ENCODE measurements around the gene DYRK1B.
"Not testable (repeated sequence)": the region's sequence is repeated elsewhere in the genome, so short reads cannot be mapped to it uniquely, and the experiment has no call there.

Gene DYRK1B

DNA sequence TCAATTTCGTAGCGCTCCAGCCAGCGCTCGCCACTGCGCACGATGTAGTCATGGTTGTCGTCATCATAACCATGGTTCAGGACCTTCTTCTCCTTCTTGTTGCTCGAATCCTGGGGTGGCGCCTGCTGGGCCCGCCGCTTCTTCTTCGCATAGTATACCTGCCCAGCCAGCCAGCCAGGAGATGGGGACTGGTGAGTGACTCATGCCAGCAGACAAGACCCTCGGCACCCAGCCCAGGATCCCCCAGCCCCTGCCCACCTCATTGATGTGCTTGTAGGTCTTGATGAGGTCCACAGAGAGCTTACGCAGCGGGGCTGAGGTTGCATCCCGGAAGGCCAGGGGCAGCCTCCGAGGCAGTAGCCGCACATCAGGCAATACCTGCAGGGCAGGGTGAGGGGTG lies 3.6 kb downstream of the DYRK1B start:
- DNase-seq (ENCODE audit: low read depth) = no peak

DNA sequence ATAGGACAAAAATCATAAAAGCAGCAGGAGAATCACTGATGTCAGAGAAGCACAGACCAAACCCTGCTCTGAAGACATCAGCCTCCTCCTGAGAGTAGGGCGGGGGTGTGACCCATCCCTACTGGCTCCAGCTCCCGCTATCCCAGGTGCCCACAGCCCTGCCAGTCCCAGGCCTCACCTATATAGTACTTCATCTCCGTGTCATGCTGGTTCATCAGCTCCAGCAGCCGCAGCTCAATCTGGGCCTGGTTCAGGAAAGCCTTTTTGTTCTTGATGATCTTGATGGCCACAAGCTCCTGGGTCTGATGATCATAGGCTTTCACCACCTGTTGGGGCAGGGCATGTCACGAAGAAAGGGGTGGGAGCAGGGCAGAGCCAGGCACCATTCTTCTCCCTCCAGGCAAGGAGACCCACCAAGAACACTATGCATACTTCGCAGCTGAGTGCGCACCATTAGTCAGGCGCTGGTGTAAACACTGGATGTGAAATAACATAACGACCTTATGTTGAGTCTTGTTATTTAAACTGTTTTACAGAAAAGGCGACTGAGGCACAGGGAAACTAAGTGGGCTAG lies 4.2 kb downstream of the DYRK1B start:
- DNase-seq (ENCODE audit: low read depth) = no peak

DNA sequence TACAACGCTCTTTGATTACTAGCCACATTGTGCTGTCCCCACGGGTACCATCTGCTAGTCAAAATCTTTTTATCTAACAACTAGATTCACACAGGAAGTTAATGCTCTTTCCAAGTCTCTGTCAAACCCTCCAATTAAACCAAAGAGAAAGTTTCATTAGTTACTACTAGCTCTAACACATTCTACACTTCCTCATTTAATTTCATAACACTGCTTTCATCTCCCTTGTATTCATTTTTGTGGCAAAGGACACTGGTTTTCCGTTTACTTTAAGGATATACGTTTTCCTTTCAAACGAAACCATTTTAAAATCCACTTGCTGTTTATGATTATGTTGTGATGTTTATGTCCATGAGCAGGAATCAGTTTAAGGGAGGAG lies 5.3 kb downstream of the DYRK1B start:
- no peak for DNase-seq (ENCODE audit: low read depth)

DNA sequence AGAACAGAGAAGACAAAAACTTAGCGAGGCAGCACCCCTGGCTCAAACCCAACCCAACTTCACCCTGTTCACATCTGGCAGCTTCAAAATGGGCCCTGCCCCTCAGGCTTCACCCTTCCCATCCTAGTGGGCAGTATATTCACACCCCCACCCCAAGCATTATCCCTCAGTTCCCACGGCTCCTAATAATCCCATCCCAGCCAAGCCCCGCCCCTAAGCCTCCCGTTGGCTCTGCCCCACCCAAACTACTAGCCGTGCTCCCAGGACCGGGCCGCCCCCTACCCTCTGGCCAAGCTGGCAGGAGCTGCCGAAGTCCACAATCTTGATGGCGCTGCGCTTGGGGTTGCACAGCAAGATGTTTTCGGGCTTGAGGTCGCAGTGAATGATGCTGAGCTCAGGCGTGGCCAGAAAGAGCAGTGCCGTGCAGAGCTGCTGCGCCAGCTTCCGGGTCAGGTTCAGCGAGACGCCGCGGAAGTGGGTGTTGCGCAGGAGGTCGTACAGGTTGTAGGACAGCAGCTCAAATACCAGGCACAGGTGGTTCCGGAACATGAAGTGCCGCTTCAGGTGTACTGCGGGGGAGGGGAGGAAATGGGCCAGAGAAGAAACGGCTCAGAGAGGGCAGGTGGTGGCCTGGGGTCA lies 5.8 kb downstream of the DYRK1B start:
- DNase-seq (ENCODE audit: low read depth) = no peak

DNA sequence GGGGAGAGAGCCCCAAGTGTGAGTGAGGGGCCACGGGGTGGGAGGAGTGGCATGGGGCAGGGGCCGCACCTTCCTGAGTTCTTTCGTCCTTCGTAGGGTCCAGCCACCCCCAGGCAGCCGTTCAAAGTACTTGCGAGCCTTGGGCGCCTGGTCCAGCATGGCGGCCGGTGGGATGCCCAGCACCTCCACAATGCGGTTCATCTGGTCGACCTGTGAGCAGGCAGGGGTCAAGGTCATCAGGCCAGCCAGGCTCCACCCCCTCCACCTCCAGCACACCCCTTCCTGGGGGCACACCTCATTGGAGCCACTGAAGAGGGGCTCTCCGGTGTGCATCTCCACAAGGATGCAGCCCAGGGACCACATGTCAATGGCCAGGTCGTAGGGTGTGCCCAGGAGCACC lies 6.7 kb downstream of the DYRK1B start:
- no peak for DNase-seq (ENCODE audit: low read depth)

DNA sequence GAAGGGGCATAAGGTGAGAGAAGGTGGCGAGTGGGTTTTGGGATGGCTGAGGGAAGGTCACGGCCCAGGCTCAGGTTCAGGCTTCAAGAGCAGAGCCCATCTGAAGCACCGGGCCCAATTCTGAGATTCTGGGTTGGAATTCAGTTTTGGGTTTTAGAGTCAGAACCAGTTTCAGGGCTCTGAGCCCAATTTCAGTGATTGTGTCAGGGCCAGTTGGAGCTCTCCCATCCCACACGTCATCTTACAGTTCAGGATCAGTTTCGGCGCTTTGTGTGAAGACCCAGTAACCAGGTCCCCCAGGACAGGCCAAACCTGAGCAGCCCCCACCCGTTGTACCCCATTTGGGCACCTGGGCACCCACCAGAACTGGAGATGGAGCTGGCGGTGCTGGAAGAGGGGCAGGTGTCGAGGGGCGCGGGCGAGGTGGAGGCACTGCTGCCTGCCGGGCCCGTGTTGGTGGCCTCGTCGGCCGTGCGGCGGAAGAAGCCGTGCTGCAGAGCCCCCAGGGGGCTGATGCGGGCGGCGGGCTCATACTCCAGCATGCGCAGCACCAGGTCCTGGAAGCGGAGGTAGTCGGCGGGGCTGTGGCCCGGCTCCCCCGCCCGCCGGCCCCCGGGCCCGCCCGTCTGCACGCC lies 7.5 kb downstream of the DYRK1B start:
- DNase-seq (ENCODE audit: low read depth) = no peak

DNA sequence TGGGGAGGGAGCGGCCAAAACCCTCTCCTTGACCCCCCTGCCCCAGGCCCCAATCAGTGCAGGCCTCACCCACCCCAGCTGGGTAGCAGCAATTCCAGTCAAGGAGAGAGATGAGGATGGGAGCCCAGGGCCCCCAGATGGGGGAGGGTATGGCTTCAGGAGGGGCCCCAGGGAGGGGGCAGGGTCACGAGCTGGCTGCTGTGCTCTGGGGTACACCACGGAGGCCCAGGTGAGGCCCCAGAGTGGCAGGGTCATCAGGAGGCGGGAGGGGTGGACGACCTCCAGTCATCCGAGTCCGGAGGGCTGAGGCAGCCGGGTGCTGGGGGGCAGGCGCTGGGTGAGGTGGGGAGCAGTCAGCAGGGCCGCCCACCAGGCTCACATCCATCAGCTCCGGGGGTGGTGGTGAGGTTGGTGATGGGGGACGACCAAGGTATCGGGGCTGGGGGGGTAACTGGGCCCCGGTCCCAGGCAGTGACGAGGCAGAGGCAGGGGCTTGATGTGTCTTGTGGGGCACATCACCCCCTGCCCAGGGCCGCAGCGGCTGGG lies 8.4 kb downstream of the DYRK1B start:
- DNase-seq (ENCODE audit: low read depth) = no peak

DNA sequence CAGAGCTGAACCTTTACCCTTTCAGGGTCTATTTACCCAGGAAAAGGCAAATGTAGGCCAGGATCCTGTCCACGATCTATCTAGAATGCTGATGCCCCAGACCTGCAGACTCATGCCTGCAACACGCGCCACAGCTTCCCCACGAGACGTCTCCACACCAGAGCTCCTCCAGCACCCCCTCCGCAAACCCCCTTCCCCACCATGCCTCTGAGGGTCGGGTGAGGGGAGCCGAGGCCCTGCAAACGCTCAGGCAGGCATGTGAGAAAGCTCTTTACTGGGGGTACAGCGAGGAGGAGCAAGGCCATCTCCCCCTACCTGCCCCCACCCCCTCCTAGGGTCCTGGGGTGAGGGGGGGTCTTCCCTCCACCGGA lies 8.9 kb downstream of the DYRK1B start:
- DNase-seq (ENCODE audit: low read depth) = no peak

DNA sequence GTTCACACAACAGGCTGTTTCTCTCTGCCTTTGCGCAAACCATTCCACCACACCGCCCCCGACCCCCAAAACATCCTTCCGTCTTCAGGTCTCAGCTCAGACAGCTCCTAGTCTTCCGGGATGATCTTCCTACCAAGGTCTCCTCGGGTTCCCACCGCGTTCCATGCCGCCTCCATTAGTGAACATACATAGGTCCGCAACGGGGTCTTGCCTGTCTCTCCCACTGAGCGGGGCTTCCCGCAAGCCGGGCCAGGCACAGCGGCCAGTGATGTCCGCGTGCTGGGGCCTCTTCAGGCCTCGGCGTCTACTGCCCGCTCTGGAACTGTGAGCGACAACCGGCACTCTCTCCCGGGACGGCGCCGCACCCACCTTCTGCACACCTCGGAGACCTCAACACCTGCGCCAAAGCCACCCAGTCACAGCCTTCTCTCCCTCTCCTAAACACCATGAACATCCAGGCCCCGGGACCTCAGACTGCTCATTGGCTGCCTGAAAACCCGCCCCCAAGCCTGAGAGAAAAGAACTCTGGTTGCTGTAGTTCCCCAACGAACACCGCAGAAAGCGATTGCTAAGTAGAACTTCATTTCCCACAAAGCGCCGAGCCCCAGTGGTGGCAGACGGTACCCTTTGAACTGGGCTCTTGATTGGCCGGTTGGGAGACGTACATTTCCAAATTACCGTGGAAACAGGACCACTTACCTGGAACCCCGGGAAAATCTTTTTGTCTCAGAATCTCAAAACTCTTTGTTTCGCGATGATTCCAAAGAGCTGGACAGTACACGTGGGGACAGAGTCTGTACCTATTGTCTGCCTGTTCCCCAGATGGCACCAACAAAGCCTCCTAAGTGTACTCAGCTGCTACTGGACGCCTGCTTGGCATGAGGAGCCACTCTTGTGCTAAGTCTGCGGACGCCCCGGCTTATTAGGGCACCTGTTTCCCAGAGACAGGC lies 9.5 kb downstream of the DYRK1B start:
- peak; percentile 77 for DNase-seq (ENCODE audit: low read depth)

DNA sequence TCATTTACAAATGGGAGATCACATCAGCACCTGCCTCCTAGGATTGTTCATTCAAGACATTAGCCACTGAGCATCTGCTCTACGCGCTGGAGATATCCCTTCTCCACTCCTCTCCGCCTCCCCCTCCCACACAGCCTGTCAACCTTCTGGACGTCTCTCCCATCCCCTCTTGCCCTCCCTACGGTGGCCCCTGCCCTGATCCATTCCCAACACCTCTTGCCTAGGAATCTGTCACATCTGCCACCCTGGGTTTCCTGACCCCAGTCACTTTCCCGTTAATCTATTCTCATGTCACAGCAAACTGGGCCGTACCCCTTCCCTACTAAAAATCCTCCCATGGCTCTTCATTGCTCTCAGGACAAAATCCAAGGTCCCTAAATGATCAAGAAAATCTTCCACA lies 10.3 kb downstream of the DYRK1B start:
- DNase-seq (ENCODE audit: low read depth) = no peak

DNA sequence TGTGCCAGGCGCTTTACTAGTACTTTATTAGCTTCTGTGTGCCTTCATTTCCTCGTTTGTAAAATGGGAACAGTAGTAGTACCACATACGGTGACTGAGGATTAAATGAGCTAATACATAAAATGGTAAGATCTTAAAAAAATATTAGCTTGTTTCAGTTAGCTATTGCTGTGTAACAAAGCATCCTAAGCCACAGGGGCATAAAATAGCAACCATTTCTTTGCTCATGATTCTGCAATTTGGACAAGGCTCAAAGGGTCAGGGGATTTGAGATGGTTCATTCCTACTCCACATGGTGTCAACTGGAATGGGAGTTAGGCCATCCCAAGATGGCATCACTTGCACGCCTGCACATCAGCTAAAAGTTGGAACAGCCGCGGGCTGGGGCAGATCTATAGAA lies 13.3 kb downstream of the DYRK1B start:
- no peak for DNase-seq (ENCODE audit: low read depth)

DNA sequence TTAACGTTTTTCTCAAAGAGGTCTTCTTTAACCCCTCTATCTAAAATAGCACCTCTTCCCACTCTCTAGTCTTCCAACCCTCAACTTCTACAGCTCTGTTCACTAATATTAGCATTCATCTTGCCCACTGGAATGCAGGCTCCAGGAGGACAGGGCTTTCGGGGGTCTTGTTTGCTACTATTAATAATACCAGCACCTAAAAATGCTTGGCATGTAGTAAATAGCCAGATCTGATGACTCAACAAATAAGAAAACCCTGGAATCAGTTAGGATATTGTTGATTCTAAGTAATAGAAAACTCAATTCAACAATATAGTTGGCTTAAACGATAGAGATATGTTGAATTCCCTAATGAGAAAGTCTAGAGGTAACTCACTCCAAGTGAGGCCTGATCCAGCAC lies 14.2 kb downstream of the DYRK1B start:
- DNase-seq (ENCODE audit: low read depth) = no peak

DNA sequence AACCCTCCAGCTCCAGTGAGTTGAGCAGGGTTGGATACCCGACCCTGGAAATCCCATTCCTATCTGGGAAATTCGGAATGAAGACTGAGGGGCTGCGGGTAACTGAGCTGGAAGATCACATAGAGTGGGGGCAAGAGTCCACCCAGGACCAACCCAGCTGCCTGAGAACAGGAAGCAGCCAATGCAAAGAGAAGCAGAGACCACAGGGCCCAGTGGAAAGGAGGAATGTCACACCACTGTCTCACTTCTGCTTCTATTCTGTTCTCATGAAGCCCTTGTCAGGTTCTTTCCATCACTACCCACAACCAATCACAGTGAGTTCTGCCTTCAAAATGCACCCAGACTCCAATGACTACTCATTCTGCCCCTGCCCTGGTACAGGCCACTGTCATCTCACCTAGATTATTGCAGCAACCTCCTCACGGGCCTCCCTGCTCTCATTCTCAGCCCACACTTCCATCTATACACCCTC lies 15.3 kb downstream of the DYRK1B start:
- no peak for DNase-seq (ENCODE audit: low read depth)

DNA sequence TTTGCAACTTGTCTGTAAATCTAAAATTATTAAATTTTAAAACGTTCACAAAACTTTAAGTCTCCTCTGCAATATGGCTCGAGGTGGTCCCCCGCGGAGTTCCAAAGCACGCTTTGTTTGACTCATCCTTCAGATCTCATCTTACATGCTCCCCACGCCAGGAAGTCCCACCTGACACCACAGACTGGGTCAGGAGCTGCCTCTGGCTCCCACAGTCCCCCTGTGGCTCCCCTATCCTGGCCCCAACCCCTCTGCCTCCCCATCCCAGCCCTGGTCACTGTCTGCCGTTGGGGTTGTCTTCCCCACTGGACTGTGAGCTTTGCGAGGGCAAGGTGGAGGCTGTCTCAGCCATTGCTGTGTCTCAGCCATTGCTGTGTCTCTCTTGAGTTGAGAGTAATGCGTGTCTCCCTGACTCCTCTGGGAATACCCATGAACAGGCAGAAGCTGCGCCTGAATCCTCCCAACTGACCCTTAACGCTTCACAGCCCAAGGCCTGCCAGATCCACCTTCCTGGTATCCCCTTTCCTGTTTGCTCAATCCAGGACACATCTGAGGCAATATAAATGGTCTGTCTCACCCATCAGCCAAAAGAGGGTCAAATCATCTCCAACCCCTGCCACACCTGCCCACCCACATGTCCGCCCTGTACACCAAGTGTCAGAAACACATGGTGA lies 15.9 kb downstream of the DYRK1B start:
- DNase-seq (ENCODE audit: low read depth) = no peak

DNA sequence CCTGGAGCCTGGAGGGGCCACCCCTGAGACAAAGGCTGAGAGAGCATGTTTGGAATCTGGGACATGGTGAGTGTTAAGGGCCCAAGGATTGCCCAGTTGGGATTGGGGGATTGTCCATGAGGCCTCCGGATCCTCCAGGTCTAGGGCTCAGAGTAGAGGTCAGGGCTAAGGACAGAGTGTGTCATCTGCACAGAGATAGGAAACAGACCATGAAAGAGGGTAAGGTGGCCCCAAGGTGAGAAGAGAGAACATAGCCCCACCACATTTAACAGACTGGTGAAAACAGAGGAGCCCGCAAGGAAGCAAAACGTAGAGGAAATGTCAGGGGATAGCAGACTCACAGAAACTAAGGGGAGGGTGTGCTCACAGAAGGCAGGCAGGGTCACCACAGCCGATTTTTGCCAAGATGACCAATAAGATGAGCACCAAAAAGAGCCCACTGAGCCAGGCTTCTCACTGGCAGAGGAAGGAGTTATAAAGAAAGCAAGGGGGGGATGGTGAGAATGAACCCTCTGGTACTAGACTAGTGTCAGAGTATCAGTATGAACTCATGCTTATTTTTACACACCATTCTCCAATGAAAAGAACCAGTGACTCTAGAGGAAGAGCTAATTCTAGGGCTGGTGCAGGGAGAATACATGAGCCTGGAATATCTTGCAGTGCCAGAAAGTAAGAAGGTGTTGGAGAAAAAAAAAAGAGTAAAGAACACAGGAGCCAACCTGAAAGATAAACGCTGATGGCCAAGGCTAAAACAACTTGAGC lies 17.5 kb downstream of the DYRK1B start:
- no peak for DNase-seq (ENCODE audit: low read depth)

DNA sequence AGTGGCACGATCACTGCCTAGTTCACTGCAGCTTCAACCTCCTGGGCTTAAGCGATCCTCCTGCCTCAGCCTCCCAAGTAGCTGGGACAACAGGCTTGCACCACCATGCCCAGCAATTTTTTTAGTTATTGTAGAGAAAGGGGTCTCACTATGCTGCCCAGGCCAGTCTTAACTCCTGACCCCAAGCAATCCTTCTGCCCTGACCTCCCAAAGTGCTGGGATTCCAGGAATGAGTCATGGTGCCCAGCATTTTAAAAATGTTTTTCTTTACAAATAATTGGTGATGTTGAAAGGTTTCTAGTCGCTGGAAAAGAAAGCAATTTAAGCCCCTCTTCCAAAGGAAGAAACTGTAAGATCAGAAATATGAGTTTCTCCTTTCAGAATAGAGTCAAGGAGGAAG lies 19.4 kb downstream of the DYRK1B start:
- DNase-seq (ENCODE audit: low read depth) = no peak

DNA sequence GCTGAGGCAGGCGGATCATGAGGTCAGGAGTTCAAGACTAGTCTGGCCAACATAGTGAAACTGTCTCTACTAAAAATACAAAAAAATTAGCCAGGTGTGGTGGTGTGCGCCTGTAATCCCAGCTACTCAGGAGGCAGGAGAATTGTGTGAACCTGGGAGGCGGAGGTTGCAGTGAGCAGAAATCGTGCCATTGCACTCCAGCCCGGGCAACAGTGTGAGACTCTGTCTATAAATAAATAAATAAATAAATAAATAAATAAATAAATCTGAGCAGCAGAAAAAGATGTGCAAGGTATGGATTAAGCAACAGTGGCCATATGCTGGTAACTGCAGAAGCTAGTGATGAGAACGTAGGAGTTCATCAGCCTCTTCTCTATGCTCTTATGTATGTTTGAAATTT lies 19.9 kb downstream of the DYRK1B start:
- not testable (repeated sequence) for DNase-seq (ENCODE audit: low read depth)

DNA sequence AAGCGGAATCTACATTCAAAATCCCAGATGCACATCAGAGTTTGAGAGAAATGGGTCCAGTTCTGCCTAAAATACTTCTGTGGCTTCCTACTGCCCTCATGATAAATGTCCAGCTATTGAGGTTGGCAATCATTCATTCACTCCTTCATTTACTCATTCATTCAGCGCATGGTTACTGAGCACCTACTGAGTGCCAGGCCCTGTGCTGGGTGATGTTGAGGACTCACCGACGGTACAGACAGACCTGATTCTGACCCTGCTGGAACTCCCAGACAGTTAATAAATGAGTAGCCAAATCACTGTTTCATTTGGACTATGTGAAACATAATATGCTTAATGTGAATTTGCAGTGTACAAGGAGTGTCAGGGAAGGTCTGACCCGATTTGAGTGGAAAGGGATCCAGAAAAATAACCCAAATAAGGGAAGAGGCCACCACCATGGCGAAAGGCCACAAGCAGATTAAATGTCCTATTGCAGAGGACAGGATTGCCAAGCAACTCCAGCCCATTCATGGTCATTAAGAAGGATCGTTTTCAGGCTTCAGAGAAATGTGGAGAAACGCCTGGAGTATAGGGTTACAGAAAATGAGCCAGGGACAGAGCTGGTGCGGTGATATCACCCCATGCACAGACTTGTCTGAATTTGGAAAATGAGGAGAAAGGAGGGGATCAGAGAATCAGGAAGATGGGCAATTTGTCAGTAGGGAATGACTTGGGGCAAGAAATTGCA lies 20.5 kb downstream of the DYRK1B start:
- DNase-seq (ENCODE audit: low read depth) = no peak

DNA sequence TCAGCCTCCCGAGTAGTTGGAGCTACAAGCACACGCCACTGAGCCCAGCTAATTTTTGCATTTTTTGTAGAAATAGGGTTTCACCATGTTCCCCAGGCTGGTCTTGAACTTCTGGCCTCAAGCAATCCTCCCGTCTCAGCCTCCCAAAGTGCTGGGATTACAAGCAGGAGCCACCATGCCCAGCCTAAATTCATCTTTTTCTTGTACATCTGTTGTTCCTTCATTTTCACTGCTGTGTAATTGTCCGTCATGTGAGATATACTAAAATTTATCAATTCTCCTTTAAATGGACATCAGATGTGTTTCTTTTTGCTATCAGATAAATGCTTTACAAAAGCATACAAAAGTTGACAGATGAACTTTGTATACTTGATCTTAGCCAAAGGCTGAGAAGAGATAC lies 22.9 kb downstream of the DYRK1B start:
- no peak for DNase-seq (ENCODE audit: low read depth)

DNA sequence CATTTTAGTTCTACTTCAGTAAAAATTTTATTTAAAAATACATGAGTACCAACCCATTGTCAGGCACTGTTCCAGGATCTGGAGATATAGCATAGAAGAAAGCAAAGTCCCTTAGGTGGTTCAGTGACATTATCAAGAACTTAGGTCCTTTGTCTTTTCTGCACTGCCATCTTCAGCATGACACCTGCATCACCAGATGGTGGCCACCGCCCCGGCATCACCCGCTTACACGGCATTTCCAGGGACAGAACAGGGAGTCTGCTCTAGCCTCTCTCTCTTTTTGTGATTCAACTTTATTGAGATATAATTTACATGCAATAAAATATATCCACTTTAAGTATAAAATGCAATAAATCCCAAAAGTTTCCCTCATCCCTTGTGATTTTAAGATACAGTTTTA lies 23.5 kb downstream of the DYRK1B start:
- no peak for DNase-seq (ENCODE audit: low read depth)

Data from activated T-cell treated with anti-CD3 and anti-CD28 coated beads for 1 hour (primary cell).